Measurements from ENCODE around the gene FYN. TPM values are rescaled to one million over a fixed set of nuclear protein-coding genes. Genes with fewer than 3 reads are reported as not detected.

The FYN gene
- total and polyA plus RNA-seq, 2 of the 8 experiments (the other 6 are each of a cell fraction or from before 2014, with no cell fraction given) = 46.8 to 97.2 TPM

DNA sequence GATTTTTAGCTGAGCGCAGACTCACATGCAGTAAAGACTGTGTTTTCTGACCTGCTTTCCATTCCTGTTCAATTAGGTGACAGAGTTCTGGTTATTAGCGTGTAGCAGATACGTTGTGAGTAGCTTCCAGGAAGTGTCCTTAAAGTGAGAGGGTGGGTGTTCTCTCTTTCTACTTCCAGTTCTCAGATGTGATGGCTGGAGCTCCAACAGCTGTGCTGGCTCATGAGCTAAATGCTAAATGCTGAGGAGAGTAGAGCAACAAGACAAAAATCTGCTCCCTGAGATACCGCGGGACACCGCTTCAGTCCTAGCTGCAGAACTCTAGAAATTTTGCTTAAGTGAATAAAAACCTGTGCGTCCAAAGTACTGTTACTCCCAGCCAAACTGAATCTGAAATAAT, 38.2 kb upstream of the FYN start (continued):
- TF ChIP-seq, protein P1, sequence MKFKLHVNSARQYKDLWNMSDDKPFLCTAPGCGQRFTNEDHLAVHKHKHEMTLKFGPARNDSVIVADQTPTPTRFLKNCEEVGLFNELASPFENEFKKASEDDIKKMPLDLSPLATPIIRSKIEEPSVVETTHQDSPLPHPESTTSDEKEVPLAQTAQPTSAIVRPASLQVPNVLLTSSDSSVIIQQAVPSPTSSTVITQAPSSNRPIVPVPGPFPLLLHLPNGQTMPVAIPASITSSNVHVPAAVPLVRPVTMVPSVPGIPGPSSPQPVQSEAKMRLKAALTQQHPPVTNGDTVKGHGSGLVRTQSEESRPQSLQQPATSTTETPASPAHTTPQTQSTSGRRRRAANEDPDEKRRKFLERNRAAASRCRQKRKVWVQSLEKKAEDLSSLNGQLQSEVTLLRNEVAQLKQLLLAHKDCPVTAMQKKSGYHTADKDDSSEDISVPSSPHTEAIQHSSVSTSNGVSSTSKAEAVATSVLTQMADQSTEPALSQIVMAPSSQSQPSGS (IDR thresholded peaks at IDR 0.05; ENCODE audit: low read length) = no peak
- no peak for TF ChIP-seq RNF2 (IDR thresholded peaks at IDR 0.05; ENCODE audit: borderline replicate concordance, low read depth, low read length, missing control alignments, poor library complexity, severe bottlenecking)
- no peak for TF ChIP-seq BCL11A (IDR thresholded peaks at IDR 0.05; ENCODE audit: low read depth in 2 of 2, low read length in 2 of 2)
- TF ChIP-seq SIN3A (conservative IDR thresholded peaks at IDR 0.05 in 1 of 2, IDR thresholded peaks at IDR 0.05 in 1 of 2; ENCODE audit: low read depth in 1 of 2, low read length in 2 of 2) = no peak
- TF ChIP-seq TCF12 (IDR thresholded peaks at IDR 0.05; ENCODE audit: low read depth, low read length) = no peak
